Measurements from ENCODE around the gene ACTG1. TPM values are rescaled to one million over a fixed set of nuclear protein-coding genes. Genes with fewer than 3 reads are reported as not detected.
A peak's percentile ranks its signal among the peaks of the same experiment; 100 is the strongest.
"Not testable (repeated sequence)": the region's sequence is repeated elsewhere in the genome, so short reads cannot be mapped to it uniquely, and the experiment has no call there.

Gene ACTG1
- polyA plus RNA-seq, 3 donors = 2,933 to 3,390 (median 3,165) TPM

GRCh38 chr17:81538651-81539570, 26.3 kb upstream of the ACTG1 start:
- no peak for DNase-seq (ENCODE audit: extremely low read depth in 1 of 11, low read depth in 9 of 11, low spot score in 4 of 11)

- DNase-seq (ENCODE audit: extremely low read depth in 1 of 11, low read depth in 9 of 11, low spot score in 4 of 11) = no peak
These were observed 25.4 kb upstream of the ACTG1 start for GRCh38 chr17:81537856-81538555.

DNA sequence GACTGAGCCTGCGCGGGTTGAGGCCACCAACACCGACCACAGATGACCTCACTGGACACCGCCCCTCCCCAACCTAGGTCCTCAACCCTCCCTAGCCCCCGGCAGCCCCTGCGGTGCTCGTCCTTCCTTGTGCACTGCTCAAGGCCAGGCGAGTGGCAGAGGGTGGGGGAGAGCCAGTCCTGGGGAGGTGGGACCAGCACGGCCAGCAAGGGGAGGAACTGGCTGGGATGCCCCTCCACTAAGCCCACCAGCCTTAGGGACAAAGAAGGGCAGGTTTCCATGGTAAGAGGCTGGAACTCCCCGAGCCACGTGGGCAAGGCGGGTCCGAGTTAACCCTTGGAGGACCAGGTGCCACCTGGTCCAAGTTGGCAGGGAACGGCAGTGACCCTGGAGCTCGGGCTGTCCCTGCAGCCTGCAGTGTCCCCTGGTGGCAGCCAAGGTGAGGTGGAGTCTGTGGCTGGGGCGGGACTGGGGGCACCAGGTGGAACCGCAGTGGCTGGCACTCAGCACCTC, 24.8 kb upstream of the ACTG1 start:
- DNase-seq (ENCODE audit: extremely low read depth in 1 of 11, low read depth in 9 of 11, low spot score in 4 of 11) = peak in 1 of 11 donors; percentile 75

DNA sequence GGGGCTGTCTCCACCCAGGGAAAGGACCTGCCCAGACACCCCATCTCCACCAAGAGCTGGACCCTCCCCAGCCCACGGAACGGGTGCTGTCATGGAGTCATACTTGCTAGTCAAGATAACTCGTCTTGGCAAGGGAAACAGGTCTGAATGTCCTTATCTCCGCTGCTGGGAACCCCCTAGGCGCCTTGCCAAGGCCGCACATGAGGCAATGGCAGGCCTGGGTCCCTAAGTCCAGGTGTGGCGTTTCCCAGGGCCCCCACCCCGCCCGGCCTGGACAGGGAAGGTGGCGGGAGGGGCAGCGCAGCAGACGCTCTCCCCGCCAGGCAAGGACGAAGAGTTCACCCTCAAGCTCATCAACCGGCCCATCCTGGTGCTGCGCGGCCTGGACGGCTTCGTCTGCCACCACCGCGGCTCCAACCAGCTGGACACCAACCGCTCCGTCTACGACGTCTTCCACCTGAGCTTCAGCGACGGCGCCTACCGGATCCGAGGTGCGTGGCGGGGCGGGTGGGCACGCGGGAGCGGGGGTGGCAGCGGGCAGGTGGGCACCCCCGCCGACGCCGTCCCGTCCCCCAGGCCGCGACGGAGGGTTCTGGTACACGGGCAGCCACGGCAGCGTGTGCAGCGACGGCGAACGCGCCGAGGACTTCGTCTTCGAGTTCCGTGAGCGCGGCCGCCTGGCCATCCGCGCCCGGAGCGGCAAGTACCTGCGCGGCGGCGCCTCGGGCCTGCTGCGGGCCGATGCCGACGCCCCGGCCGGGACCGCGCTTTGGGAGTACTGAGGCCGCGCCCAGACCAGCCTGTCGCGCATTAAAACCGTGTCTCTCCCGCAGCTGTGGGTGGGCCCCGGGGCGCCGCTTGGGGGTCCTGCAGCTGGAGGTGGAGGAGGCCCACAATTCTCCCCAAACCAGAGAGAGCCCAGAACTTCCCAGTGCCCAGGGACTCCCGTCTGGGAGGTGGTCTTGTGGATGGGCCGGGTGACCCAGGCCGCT, 24.0 kb upstream of the ACTG1 start:
- DNase-seq (ENCODE audit: extremely low read depth in 1 of 11, low read depth in 9 of 11, low spot score in 4 of 11) = no peak

DNA sequence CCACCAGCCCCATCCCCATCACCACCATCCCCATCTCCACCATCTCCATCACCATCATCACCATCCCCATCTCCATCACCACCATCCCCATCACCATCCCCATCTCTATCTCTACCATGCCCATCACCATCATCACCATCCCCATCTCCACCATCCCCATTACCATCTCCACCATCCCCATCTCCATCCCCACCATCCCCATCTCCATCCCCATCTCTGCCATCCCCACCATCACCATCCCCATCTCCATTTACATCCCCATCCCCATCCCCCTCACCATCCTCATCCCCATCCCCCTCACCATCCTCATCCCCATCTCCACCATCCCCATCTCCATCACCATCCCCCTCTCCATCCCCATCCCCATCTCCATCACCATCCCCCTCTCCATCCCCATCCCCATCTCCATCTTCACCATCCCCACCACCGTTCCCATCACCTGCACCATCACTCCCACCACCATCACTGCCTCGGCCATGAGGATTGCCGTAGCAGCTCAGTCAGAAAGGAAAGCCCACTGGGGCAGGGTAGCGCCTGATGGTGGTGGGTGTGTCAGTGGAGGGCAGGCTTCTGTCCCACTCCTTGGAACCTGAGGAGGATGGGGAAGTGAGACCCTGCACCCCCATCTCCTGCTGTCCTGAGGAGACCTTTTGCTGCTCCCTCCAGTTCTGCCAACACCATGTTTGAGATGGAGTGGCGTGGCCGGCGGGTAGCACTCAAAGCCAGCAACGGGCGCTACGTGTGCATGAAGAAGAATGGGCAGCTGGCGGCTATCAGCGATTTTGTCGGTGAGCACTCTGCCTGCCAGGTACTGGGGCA, 23.1 kb upstream of the ACTG1 start:
- DNase-seq (ENCODE audit: extremely low read depth in 1 of 11, low read depth in 9 of 11, low spot score in 4 of 11) = no peak

- DNase-seq (ENCODE audit: extremely low read depth in 1 of 11, low read depth in 9 of 11, low spot score in 4 of 11) = no peak
These were observed 22.4 kb upstream of the ACTG1 start for GRCh38 chr17:81535007-81535328.

- DNase-seq (ENCODE audit: extremely low read depth in 1 of 11, low read depth in 9 of 11, low spot score in 4 of 11) = no peak
These were observed 21.8 kb upstream of the ACTG1 start for GRCh38 chr17:81534157-81535006.

DNA sequence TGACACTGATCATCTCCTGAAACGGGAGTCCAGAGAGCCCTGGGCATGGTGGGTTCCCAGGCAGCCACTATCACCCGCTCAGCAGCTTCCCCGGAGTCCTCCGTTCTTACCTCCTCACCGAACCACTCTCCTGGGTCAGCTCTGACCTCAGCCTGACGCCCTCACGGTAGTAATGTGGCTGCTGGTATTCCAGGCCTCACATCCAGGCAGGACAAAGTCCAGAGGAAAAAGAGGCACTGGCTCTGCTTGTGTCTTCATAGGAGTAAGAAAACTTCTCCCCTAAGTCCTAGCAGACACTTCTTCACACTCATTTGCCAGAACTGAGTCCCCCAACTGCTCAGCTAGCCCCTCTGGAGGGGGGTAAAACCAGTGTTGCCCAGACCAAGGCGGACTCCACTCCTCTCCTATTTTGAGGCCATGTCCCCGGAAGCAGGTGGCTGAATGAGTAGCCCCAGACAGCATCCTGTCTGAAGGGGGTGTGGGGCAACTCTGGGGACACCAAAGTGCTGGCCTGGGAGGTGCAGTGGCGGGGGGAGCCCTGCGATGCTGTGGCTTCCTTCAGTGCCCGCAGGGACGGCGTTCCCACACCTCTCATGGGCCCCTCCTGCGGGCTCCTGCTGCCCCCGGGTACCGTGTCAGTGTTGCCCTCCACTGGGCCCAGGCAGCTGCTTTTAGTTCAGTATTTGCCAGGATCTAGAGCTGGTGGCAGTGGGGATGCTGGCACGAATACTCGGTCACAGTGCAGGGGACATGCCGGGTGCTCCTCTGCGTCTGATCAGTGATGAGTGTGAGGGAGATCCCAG, 20.9 kb upstream of the ACTG1 start:
- DNase-seq (ENCODE audit: extremely low read depth in 1 of 11, low read depth in 9 of 11, low spot score in 4 of 11) = no peak

GRCh38 chr17:81532490-81533287, 20.1 kb upstream of the ACTG1 start:
- no peak for DNase-seq (ENCODE audit: extremely low read depth in 1 of 11, low read depth in 9 of 11, low spot score in 4 of 11)

DNA sequence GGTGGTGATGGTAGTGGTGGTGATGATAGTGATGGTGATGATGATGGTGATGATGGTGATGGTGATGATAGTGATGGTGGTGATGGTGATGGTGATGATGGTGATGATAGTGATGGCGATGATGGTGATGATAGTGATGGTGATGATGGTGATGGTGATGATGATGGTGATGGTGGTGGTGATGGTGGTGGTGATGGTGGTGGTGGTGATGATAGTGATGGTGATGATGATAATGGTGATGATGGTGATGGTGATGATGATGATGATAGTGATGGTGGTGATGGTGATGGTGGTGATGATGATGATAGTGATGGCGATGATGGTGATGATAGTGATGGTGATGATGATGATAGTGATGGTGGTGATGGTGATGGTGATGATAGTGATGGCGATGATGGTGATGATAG, 19.4 kb upstream of the ACTG1 start:
- DNase-seq (ENCODE audit: extremely low read depth in 1 of 11, low read depth in 9 of 11, low spot score in 4 of 11) = not testable (repeated sequence)

DNA sequence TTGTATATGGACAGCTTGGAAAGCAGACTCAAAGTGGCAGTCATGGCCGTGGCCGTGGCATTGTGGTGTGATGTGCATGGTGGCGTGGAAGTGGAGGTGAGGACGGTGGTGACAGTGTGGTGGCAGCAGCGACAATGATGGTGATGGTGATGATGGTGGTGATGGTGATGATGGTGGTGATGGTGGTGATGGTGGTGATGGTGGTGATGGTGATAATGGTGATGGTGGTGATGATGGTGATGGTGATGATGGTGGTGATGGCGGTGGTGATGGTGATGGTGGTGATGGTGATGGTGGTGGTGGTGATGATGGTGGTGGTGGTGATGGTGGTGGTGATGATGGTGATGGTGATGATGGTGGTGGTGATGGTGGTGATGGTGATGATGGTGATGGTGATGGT, 18.4 kb upstream of the ACTG1 start:
- DNase-seq (ENCODE audit: extremely low read depth in 1 of 11, low read depth in 9 of 11, low spot score in 4 of 11) = not testable (repeated sequence)

GRCh38 chr17:81529437-81529803, 16.8 kb upstream of the ACTG1 start:
- no peak for DNase-seq (ENCODE audit: extremely low read depth in 1 of 11, low read depth in 9 of 11, low spot score in 4 of 11)

DNA sequence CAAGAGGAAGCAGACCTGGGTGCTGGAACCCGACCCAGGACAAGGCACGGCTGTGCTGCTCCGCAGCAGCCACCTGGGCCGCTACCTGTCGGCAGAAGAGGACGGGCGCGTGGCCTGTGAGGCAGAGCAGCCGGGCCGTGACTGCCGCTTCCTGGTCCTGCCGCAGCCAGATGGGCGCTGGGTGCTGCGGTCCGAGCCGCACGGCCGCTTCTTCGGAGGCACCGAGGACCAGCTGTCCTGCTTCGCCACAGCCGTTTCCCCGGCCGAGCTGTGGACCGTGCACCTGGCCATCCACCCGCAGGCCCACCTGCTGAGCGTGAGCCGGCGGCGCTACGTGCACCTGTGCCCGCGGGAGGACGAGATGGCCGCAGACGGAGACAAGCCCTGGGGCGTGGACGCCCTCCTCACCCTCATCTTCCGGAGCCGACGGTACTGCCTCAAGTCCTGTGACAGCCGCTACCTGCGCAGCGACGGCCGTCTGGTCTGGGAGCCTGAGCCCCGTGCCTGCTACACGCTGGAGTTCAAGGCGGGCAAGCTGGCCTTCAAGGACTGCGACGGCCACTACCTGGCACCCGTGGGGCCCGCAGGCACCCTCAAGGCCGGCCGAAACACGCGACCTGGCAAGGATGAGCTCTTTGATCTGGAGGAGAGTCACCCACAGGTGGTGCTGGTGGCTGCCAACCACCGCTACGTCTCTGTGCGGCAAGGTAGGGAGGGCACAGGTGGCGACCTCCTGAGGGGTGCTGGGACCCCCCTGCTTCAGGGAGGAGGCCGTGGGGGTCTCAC, 16.2 kb upstream of the ACTG1 start:
- no peak for DNase-seq (ENCODE audit: extremely low read depth in 1 of 11, low read depth in 9 of 11, low spot score in 4 of 11)

DNA sequence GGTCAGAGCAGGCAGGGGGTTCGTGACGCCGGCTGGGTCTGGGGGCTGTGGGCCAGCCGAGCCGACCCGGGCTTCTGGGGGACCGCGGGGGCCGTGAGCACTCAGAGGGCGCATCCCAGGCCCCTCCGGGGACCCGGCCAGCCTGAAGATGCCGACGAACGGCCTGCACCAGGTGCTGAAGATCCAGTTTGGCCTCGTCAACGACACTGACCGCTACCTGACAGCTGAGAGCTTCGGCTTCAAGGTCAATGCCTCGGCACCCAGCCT, 15.7 kb upstream of the ACTG1 start:
- DNase-seq (ENCODE audit: extremely low read depth in 1 of 11, low read depth in 9 of 11, low spot score in 4 of 11) = no peak

GRCh38 chr17:81527591-81528383, 15.2 kb upstream of the ACTG1 start, which contains the start of gene FSCN2:
Gene FSCN2, plus strand, starts transcription at chr17:81528377. Its CDS starts 155 bp downstream, at chr17:81528532.
- no peak for DNase-seq (ENCODE audit: extremely low read depth in 1 of 11, low read depth in 9 of 11, low spot score in 4 of 11)

All from renal cortex interstitium (tissue), 11 donors.